Iris pigment epithelial cell (primary cell): ENCODE data around the gene IQSEC3.
"Not testable (repeated sequence)": the region's sequence is repeated elsewhere in the genome, so short reads cannot be mapped to it uniquely, and the experiment has no call there.

Experiments used
- DNase-seq: peaks from one replicate; pipeline ENCODE4 v3.0.0-alpha.2; 2011; ENCODE audit warnings: low read depth

Gene IQSEC3

DNA sequence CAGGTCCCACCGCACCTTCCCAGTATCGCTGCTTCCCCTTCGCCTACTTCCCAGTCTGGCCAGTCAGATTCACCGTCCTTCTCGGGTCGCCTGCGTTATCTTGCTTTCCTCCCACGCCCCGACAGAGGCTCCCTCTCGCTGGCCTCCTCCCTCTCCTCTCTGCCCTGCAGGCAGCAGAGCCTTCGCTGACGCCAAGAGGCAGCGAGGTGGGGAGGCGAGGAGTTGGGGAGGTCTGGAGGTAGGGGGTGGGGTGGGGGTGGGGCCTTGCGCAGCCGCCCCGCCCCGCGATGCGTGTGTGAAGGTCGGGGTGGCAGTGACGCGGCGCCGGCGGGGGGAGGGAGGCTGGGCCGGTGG lies at the start of gene IQSEC3:
Gene IQSEC3 (plus strand): TSS at position 340 of the 354 bp plus-strand sequence. CDS start 116 bp downstream, outside the sequence.
- DNase-seq: not testable (repeated sequence)

DNA sequence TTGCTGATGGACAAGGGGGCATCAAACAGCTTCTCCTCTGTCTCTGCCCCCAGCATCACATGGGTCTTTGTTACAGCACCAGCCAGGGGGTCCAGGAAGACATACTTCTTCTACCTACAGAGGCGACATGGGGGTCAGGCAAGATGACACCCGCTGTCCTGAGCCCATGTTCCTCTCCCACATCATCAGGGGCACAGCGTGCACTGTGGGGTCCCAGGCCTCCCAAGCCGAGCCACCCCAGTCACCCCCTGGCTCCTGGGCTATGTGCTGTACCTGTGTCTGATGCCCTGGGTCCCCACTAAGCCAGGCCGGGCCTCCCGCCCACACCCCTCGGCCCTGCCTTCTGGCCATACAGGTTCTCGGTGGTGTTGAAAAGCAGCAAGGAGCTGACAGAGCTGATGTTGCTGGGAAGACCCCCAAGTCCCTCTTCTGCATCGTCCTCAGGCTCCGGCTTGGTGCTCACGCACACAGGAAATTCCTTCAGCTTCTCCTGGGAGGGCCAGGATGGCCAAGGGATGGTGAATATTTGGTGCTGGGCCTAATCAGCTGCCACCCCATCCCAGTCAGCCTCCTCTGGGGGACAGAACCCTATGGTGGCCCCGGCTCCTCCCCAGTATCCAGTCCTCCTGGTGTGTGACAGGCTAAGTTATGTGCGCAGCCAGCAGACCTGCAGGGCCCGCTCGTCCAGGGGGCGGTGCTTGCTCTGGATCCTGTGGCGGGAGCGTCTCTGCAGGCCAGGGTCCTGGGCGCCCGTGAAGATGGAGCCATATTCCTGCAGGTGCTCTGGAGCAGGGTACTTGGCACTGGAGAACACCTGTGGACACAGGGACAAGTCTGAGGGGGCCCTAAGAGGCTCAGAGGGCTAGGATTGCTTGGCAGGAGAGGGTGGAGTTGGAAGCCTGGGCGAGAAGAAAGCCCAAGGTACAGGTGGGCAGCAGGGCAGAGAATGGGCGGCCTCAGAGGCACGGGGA lies 48.9 kb upstream of the IQSEC3 start:
- not testable (repeated sequence) for DNase-seq

DNA sequence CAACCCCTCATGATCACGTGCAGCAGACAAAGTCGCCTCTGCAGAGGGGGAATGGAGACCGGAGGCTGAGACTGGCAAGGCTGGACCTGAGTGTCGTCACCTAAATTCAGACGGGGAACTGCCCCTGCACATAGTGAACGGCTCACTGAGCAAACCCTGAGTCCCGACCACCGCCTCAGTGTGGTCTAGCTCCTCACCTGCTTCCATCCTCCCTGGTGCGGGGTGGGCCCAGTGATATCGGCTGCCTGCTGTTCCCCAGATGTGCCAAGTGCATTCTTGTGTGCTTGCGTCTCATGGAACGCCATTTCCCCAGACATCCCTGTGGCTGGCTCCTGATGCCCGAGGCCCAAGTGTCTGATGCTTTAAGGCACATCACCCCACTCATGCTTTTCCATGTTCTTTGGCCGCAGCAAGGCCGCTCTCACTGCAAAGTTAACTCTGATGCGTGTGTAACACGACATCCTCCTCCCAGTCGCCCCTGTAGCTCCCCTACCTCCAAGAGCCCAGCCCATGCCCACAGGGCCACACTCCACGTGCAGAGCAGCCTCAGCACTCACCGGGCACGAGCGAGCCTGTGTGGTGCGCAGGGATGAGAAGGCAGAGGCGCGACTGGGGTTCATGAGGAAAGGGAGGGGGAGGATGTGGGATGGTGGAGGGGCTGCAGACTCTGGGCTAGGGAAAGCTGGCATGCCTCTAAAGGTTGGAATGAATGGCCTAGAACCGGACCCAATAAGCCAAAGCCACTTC lies 47.6 kb upstream of the IQSEC3 start:
- DNase-seq: not testable (repeated sequence)

DNA sequence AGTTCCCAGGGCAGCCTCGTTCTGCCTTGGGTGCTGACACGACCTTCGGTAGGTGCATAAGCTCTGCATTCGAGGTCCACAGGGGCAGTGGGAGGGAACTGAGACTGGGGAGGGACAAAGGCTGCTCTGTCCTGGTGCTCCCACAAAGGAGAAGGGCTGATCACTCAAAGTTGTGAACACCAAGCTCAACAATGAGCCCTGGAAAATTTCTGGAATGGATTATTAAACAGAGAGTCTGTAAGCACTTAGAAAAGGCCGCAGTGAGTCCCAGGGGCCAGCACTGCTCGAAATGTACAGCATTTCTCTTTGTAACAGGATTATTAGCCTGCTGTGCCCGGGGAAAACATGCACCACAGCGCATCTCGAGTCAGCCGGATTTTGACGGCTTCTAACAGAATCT lies 46.7 kb upstream of the IQSEC3 start:
- not testable (repeated sequence) for DNase-seq

DNA sequence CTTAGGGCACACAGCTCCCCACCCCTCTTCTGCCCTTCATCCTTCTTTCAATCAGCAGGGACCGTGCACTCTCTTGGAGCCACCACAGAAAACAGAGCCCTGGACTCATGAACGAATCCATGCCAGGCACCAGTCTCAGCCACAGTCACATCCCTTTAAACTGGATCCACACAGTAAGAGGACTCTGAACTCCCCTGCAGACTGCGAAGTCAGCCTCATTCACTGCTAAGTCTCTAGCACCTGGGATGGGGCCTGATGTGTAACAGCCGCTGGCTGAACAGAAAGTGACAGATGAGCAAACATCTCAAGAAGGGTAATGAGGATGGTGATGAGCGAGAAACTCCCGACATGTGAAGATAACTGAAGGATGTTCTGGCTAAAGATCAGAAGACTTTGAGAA lies 45.8 kb upstream of the IQSEC3 start:
- no peak for DNase-seq

DNA sequence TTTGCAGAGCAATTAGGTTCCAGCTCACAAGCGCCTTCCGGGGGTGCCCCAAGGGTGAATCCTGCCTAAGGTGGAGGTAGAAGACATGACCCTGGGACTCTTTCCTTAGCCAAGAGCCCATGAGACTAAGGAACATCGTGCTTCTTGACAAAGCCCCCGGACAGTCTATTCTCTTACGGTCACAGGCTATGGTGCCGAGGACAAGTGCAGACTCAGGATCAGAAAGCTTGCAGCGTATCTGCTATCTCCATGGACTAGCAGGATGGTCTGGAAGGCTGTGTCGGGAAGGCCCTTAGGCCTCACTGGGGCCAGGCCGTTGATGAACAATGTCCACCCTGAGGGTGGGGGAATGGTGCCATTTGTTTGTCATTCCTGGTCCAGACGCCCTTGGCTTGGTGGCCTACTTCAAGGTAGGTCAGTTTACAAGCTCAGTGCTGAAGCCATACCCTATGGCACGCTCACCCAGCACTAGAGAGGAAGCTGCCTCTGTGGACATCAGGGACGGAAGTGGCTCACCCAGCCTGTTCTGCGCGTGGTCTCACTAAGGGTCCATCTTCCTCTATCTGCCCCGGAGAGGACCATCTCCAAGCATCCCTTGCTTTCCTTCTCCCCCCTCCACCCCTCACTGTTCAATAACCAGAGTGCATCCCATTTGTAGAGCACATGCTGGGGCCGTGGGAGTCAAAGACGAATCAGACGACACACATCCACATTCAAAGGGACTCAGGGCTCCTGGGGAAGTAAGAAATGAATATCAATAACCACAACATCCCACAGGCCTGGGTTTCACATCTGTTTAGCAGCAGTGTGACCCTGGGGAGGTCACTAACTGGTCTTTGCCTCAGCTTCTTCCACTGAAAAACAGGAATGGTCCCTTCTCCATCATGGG lies 45.0 kb upstream of the IQSEC3 start:
- no peak for DNase-seq

DNA sequence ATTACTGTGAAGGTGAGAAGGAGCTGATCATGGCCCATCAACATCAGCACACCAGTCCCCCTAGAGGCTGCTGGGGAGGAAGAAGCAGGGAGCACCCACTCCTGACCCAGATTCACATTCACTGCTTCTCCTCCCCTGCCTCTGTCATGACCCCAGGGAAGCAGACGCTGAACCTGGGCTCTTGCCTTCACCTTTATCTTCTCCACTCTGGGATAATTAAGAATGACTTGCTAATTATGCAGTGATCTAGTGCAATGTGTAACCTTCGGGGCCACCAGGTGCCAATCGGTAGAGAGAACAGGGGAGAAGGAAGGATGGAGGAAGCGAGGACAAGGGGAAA lies 44.4 kb upstream of the IQSEC3 start:
- DNase-seq: no peak

DNA sequence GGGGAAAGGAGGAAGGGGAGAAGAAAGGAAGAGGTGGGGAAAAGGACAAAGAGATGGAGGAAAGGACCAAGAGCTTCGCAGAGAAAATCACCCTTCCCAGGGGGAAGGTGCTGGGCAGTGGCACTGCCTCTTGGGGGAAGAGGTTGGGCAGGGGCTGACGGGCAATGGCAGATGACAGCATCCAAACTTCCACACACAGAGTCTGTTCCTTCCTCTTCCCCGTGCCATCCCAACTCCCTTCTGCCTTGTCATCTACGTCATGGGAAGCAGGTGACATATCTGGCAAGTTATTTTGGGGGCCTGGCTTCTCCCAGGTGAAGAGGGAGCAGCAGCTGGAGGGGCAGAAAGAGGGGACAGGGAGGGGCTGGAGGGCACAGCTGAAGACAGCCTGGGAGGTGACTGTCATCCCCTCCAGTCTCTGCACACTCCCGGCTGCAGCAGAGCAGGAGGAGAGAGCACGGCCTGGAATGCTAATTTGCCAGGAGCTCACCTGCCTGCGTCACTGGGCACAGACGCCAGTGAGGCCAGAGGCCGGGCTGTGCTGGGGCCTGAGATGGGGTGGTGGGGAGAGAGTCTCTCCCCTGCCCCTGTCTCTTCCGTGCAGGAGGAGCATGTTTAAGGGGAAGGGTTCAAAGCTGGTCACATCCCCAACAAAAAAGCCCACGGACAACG lies 43.9 kb upstream of the IQSEC3 start:
- no peak for DNase-seq

DNA sequence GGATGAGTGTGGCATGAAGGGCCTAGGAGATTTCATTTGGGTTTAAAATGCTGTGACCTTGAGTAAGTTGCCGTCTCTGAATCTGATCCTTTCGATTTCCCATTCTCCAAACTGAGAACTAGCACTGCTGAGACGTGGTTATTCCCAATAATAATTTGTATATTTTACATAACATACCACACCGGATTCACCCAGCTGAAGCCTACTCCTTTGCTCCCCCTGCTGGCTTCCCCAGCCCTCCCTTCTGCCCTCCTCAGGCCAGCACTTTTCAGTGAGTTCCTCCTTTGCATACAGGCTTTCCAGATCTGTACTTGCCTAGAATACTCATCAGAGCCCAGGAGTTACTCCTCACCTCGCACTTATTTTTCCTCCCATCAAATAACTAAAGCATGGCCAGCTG lies 38.7 kb upstream of the IQSEC3 start:
- DNase-seq: not testable (repeated sequence)

DNA sequence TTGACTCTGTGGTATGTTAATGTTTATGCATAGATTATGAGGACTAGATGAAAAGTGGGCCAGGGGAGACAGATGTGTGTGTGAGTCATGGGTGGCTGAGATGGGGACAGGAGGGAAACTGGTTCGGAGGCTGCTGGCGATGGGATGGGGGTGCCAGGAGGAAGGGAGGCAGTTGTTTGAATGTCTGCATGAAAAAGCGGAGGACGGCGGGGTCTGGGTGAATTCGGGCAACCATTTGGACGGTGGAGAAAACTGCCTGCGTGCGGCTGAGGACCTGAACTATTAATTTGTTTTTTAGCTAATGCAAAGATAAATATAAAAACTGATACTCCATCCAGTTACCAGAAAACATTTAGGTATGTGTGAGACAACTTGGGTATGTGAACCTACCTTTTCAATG lies 27.8 kb upstream of the IQSEC3 start:
- DNase-seq: not testable (repeated sequence)

DNA sequence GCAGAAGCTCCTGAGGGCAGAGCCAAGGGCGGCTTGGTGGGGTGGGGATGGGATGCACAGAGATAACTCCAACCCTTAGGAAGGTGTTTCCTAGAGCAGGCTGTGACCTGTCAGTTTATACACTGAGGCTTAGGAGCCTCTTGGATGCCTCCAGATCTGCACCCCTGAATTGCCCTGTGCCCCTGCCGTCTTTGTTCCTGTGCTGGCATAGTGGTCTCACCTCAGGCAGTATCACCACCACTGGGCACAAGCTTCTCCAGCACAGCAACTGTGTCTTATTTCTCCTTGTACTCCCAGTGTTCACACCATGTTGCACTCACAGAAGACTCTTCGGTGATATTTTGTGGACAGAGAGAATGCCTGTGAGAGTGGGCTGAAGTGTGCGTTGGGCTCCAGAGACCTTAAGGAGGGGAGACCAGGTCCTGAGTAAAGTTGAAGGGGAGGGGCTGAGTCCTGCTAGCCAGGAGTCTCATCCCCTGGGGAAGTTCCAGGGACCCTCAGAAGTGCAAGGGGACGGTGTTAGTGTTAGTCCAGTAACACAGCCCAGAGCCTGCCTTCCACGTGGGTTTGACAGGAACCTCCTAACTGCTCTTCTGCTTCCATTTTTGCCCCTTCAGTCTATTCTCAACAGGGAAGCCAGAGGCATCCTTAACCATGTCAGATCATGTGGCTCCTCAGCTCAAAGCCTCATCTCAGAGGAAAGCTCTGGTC lies 26.9 kb upstream of the IQSEC3 start:
- DNase-seq: not testable (repeated sequence)

DNA sequence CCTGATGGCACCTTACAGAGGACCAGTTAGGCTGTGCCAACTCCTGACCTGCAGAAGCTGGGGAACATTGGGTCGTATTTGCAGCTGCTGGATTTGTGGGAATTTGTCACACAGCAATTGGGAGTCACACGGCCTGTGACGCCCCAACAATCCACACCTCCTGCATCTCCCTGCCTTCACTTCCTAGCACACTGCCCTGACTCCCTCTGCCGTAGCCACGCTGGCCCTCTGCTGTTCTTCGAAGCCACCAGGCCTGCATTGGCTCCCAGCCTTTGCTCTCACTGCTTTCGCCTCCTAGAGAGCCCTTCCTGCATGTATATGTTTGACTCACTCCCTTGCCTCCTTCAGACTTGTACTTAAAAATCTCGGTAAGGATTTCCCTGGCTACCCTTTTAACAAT lies 22.2 kb upstream of the IQSEC3 start:
- not testable (repeated sequence) for DNase-seq

DNA sequence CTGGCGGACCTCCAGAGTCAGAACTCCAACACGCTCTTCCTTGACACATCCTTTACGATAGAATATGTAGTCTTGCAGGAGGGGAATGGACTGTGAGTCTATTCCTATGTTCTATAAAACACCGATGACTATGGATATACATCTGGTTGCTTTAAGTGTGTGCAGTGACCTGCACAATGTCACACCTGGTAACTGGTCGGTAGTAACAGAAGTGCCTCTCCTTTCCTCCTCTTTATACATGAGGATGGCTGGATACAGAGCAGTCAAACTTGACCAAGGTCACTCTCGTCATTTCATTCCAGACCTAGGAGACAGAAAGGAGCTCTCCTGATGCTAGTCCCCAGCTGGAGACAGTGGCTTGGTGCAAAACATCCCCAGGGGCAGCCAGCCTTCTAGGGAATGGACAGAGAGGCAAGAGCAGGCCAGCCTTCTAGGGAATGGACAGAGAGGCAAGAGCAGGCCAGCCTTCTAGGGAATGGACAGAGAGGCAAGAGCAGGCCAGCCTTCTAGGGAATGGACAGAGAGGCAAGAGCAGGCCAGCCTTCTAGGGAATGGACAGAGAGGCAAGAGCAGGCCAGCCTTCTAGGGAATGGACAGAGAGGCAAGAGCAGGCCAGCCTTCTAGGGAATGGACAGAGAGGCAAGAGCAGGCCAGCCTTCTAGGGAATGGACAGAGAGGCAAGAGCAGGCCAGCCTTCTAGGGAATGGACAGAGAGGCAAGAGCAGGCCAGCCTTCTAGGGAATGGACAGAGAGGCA lies 21.2 kb upstream of the IQSEC3 start:
- DNase-seq: not testable (repeated sequence)

DNA sequence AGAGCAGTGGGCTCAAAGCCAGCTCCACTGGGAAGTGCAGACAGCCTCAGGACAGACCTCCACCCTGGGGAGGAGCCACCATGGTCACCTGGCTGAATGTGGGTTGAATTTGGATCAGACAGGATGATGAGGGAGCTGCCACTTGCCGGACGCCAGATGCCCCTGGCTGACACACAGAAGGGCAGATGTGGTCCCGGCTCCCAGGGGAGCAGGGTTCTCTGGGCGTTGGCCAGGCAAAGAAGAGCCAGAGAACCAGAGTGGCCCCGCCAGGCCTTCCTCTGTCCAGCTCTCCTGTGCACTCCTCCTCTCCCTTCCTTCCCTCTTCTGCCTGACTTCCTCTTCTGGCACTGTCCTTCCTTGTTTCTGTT lies 20.6 kb upstream of the IQSEC3 start:
- DNase-seq: not testable (repeated sequence)

DNA sequence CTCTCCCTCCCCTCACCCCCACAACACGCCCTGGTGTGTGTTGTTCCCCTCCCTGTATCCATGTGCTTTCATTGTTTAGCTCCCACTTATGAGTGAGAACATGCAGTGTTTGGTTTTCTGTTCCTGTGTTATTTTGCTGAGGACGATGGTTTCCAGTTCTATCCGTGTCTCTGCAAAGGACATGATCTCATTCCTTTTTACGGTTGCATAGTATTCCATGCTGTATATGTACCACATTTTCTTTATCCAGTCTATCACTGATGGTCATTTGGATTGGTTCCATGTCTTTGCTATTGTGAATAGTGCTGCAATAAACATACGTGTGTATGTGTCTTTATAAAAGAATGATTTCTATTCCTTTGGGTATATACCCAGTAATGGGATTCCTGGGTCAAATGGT lies 20.0 kb upstream of the IQSEC3 start:
- DNase-seq: not testable (repeated sequence)

DNA sequence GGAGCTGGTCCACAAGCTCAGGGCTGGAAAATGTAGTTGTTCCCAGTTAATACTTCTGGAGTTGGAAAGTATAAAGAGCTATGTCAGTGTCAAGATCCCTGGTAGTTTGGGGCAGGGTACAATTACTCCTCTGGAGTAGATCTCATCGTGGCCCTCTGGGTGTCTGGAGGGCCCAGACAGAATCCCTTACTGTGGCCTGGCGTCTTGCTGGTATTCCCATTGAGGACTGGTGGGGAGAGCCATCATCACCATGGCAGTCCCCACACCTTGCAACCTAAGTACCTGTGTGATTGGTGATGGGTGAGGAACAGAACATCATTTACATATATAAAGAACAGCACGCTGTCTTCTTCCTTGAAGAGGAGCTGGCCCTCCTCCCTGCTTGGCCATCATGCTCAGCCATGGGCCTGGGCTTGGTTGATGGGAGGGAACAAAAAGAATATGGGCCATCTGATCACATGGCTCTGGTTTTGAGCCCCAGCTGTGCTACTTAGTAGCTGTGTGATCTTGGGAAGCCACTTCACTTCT lies 18.8 kb upstream of the IQSEC3 start:
- not testable (repeated sequence) for DNase-seq

DNA sequence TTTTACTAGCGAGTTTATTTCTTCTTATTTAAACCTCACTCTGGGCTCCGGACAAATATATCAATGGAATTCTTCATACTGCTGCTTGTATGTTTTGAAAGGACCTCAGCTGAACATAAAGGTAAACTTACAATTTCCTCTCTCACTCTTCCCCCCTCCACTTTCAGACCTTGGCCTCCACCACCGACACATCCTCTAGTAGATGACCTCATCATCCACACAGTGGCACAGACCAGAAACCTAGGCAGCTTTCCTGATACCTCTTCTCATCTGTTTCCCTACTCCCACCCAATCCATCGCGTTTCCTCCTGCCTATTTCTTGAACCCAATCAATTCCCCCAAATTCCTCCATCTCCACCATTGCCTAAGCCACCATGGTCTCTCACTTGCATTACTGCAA lies 17.4 kb upstream of the IQSEC3 start:
- not testable (repeated sequence) for DNase-seq

DNA sequence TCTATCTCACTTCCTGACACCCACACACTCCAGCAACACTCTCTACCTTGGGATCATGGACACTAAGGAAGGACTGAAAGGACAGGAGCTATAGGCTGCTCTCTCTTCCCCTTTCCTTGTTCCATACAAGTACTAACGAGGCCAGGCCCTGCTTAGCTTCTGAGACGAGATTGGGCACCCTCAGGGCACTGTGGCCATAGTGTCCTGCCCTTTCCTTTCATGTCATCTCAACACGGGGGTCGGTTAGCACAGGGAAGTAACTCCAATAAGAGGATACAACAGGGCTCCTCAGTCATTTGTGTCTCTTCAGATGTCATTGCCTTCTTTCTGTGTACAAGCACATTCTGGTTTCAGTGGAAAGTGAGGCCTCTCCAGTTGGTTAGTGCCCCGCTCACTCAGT lies 15.5 kb upstream of the IQSEC3 start:
- DNase-seq: not testable (repeated sequence)

DNA sequence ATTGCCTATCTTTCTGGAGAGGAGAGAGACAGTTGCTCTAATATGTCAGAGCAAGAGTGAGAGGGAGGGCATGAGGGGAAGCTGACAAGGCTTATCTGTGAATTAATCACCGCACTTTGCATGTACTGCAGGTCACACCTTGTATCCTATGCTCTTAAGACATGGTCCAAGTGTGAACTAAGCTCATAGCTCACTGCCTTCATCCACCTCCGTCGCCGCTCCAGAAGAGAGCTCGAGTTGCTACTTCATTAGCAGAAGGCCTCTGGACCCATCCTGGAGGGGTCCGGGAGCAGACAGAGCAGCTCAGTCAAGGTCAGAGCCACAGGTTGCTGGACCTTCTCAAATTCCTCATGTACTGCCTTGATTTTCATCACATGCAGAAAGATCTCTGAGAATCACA lies 14.6 kb upstream of the IQSEC3 start:
- not testable (repeated sequence) for DNase-seq
